Kidney epithelial cell (primary cell): ENCODE results near the gene ZDHHC17. TPM values are rescaled to one million over a fixed set of nuclear protein-coding genes. Genes with fewer than 3 reads are reported as not detected.
"Not testable (repeated sequence)": the region's sequence is repeated elsewhere in the genome, so short reads cannot be mapped to it uniquely, and the experiment has no call there.

Source experiments
- DNase-seq: peaks from one replicate; pipeline ENCODE4 v3.0.0-alpha.2; 2010; ENCODE audit warnings: low read depth
- H3K27me3 ChIP-seq: 2 replicates; pipeline ENCODE4 v1.6.0; 2011; ENCODE audit warnings: low read length; ENCODE audit not compliant: control insufficient read depth, insufficient read depth
- H3K36me3 ChIP-seq: 2 replicates; pipeline ENCODE4 v1.5.1; 2011; ENCODE audit warnings: low read length; ENCODE audit not compliant: control insufficient read depth, insufficient read depth
- H3K4me3 ChIP-seq: 2 replicates; pipeline ENCODE4 v1.5.1; 2011; ENCODE audit warnings: low read depth, mild to moderate bottlenecking, control low read depth, low read length
- CTCF ChIP-seq: IDR thresholded peaks from 2 replicates; pipeline ENCODE4 v1.5.1; 2011; ENCODE audit warnings: mild to moderate bottlenecking, moderate library complexity, low read length, control low read depth, inconsistent platforms; ENCODE audit not compliant: insufficient read depth, poor library complexity, severe bottlenecking
- total RNA-seq: library from RNA; depleted of rRNA; stranded (reverse); fragments of >200 nt; gene quantifications from 2 replicates; pipeline ENCODE4 v1.2.3, GENCODE V29; 2015

ZDHHC17 gene
- total RNA-seq, 1 donor from 2014 or later: 29.6 TPM

- DNase-seq: no peak
- H3K4me3 ChIP-seq: no peak overlapping the region
- no peak for TF ChIP-seq CTCF
- no peaks in the 10 kb centered on the region for H3K27me3 ChIP-seq
- no peaks in the 10 kb centered on the region for H3K36me3 ChIP-seq
Observed at GRCh38 chr12:76777765-76778216, 13.9 kb downstream of the ZDHHC17 start.

- H3K27me3 ChIP-seq: no peaks in the 10 kb centered on the region
- TF ChIP-seq CTCF: no peak
Observed at GRCh38 chr12:76778364-76778763, 14.4 kb downstream of the ZDHHC17 start.

GRCh38 chr12:76779310-76779709, 15.4 kb downstream of the ZDHHC17 start:
- not testable (repeated sequence) for DNase-seq, H3K36me3 ChIP-seq, H3K4me3 ChIP-seq, H3K27me3 ChIP-seq

More at GRCh38 chr12:76778364-76778763, 14.4 kb downstream of the ZDHHC17 start:
- DNase-seq: no peak
- H3K36me3 ChIP-seq: no peaks in the 10 kb centered on the region
- no peak overlapping the region for H3K4me3 ChIP-seq

GRCh38 chr12:76781321-76781720, 17.4 kb downstream of the ZDHHC17 start:
- Histone ChIP-seq H3K36me3 (no peaks in the 10 kb centered on the region), H3K4me3 (no peak overlapping the region), H3K27me3 (no peaks in the 10 kb centered on the region)
- no peak for DNase-seq
- TF ChIP-seq CTCF: no peak

- no peak for TF ChIP-seq CTCF
- Histone ChIP-seq H3K4me3 (no peak overlapping the region), H3K36me3 (no peaks in the 10 kb centered on the region), H3K27me3 (no peaks in the 10 kb centered on the region)
- DNase-seq: no peak
Observed at GRCh38 chr12:76782526-76782925, 18.6 kb downstream of the ZDHHC17 start.

- Histone ChIP-seq H3K27me3 (no peaks in the 10 kb centered on the region), H3K36me3 (no peaks in the 10 kb centered on the region), H3K4me3 (no peak overlapping the region)
- no peak for TF ChIP-seq CTCF
- DNase-seq: no peak
Observed at GRCh38 chr12:76784600-76785051, 20.7 kb downstream of the ZDHHC17 start.
